SJCRH30 (cell line): ENCODE measurements around the gene AKR1C8. TPM values are rescaled to one million over a fixed set of nuclear protein-coding genes. Genes with fewer than 3 reads are reported as not detected.
"Not testable (repeated sequence)": the region's sequence is repeated elsewhere in the genome, so short reads cannot be mapped to it uniquely, and the experiment has no call there.

Experiments
- DNase-seq, 2 experiments: peaks; one replicate each; pipeline ENCODE4 v3.0.0-alpha.2; 2015 to 2020
- H3K27ac ChIP-seq: fragments of 250-450 bp; sonication (Bioruptor Pico); 2 replicates; pipeline ENCODE4 v1.5.1; 2020; ENCODE audit warnings: mild to moderate bottlenecking, moderate library complexity
- H3K27me3 ChIP-seq: fragments of 250-450 bp; sonication (Bioruptor Pico); 2 replicates; pipeline ENCODE4 v1.5.1; 2020; ENCODE audit warnings: mild to moderate bottlenecking, moderate library complexity
- H3K36me3 ChIP-seq: fragments of 250-450 bp; sonication (Bioruptor Pico); 2 replicates; pipeline ENCODE4 v1.5.1; 2020; ENCODE audit warnings: mild to moderate bottlenecking, moderate library complexity
- H3K4me1 ChIP-seq: fragments of 250-450 bp; sonication (Bioruptor Pico); 2 replicates; pipeline ENCODE4 v1.5.1; 2020; ENCODE audit warnings: mild to moderate bottlenecking, moderate library complexity
- H3K4me3 ChIP-seq: fragments of 250-450 bp; sonication (Bioruptor Pico); 2 replicates; pipeline ENCODE4 v1.5.1; 2020; ENCODE audit warnings: mild to moderate bottlenecking, moderate library complexity
- H3K9me3 ChIP-seq: fragments of 250-450 bp; sonication (Bioruptor Pico); replicated peaks from 2 replicates; pipeline ENCODE4 v1.5.1; 2020; ENCODE audit warnings: mild to moderate bottlenecking, moderate library complexity
- total RNA-seq: library from RNA; depleted of rRNA; stranded (reverse); fragments of >200 nt; shearing (Covaris generic); gene quantifications from 2 replicates; pipeline ENCODE4 v1.2.3, GENCODE V29; 2014

Gene AKR1C8
- total RNA-seq, 1 experiment from 2014 or later, result 0.10 TPM

GRCh38 chr10:5147255-5147980 is 37.5 kb downstream of the AKR1C8 start:
- H3K4me1 ChIP-seq, result no peaks in the 10 kb centered on the region
- H3K4me3 ChIP-seq, result no peak overlapping the region
- H3K9me3 ChIP-seq, result no peaks in the 10 kb centered on the region

GRCh38 chr10:5146920-5147254 is 38.1 kb downstream of the AKR1C8 start:
- no peak for DNase-seq
- no peak overlapping the region for H3K4me3 ChIP-seq
- H3K36me3 ChIP-seq, result no peaks in the 10 kb centered on the region
- H3K4me1 ChIP-seq, result no peaks in the 10 kb centered on the region
- no peak overlapping the region for H3K27ac ChIP-seq
- no peaks in the 10 kb centered on the region for H3K27me3 ChIP-seq
- H3K9me3 ChIP-seq, result no peaks in the 10 kb centered on the region

More at GRCh38 chr10:5147255-5147980, 37.5 kb downstream of the AKR1C8 start:
- H3K27me3 ChIP-seq, result no peaks in the 10 kb centered on the region
- no peak for DNase-seq
- H3K36me3 ChIP-seq, result no peaks in the 10 kb centered on the region
- H3K27ac ChIP-seq, result no peak overlapping the region

GRCh38 chr10:5143137-5143536 is 41.8 kb downstream of the AKR1C8 start:
- no peak overlapping the region for H3K27ac ChIP-seq
- no peak for DNase-seq
- no peaks in the 10 kb centered on the region for H3K27me3 ChIP-seq
- H3K4me1 ChIP-seq, result no peaks in the 10 kb centered on the region
- no peaks in the 10 kb centered on the region for H3K9me3 ChIP-seq
- H3K36me3 ChIP-seq, result no peaks in the 10 kb centered on the region
- H3K4me3 ChIP-seq, result no peak overlapping the region

GRCh38 chr10:5142199-5142598 is 42.8 kb downstream of the AKR1C8 start:
- Histone ChIP-seq H3K9me3 (no peaks in the 10 kb centered on the region), H3K4me3 (no peak overlapping the region), H3K27me3 (no peaks in the 10 kb centered on the region), H3K27ac (no peak overlapping the region), H3K36me3 (no peaks in the 10 kb centered on the region), H3K4me1 (no peaks in the 10 kb centered on the region)
- DNase-seq, result no peak

- not testable (repeated sequence) for H3K27me3 ChIP-seq, H3K4me3 ChIP-seq, H3K9me3 ChIP-seq, H3K27ac ChIP-seq, H3K4me1 ChIP-seq, DNase-seq, H3K36me3 ChIP-seq
Observed at GRCh38 chr10:5137699-5138098, 47.3 kb downstream of the AKR1C8 start.

- no peak overlapping the region for H3K4me3 ChIP-seq
Observed at GRCh38 chr10:5136468-5137087, 48.4 kb downstream of the AKR1C8 start.

GRCh38 chr10:5135581-5135980 is 49.4 kb downstream of the AKR1C8 start:
- H3K36me3 ChIP-seq, result no peaks in the 10 kb centered on the region
- H3K9me3 ChIP-seq, result no peaks in the 10 kb centered on the region
- DNase-seq, result no peak
- no peak overlapping the region for H3K27ac ChIP-seq
- no peaks in the 10 kb centered on the region for H3K4me1 ChIP-seq
- H3K27me3 ChIP-seq, result no peaks in the 10 kb centered on the region
- H3K4me3 ChIP-seq, result no peak overlapping the region

More at GRCh38 chr10:5136468-5137087, 48.4 kb downstream of the AKR1C8 start:
- Histone ChIP-seq H3K9me3 (no peaks in the 10 kb centered on the region), H3K36me3 (no peaks in the 10 kb centered on the region), H3K4me1 (no peaks in the 10 kb centered on the region), H3K27me3 (no peaks in the 10 kb centered on the region), H3K27ac (no peak overlapping the region)
- DNase-seq, result no peak

GRCh38 chr10:5125315-5126044 is 59.5 kb downstream of the AKR1C8 start:
- no peaks in the 10 kb centered on the region for H3K4me1 ChIP-seq
- no peak overlapping the region for H3K4me3 ChIP-seq
- DNase-seq, result peak in 1 of 2 experiments; percentile 13
- no peaks in the 10 kb centered on the region for H3K27me3 ChIP-seq
- no peaks in the 10 kb centered on the region for H3K9me3 ChIP-seq
- H3K27ac ChIP-seq, result no peak overlapping the region
- no peaks in the 10 kb centered on the region for H3K36me3 ChIP-seq

- no peak for DNase-seq
- no peak overlapping the region for H3K4me3 ChIP-seq
- no peaks in the 10 kb centered on the region for H3K36me3 ChIP-seq
- no peaks in the 10 kb centered on the region for H3K27me3 ChIP-seq
- H3K27ac ChIP-seq, result no peak overlapping the region
- H3K9me3 ChIP-seq, result no peaks in the 10 kb centered on the region
- no peaks in the 10 kb centered on the region for H3K4me1 ChIP-seq
Observed at GRCh38 chr10:5123886-5124285, 61.1 kb downstream of the AKR1C8 start.

- not testable (repeated sequence) for H3K36me3 ChIP-seq, H3K9me3 ChIP-seq, H3K27me3 ChIP-seq, H3K27ac ChIP-seq, H3K4me1 ChIP-seq, H3K4me3 ChIP-seq
- DNase-seq, result peak; percentile 4 to 10
Observed at GRCh38 chr10:5119997-5120396, 65.0 kb downstream of the AKR1C8 start.

- no peaks in the 10 kb centered on the region for H3K4me1 ChIP-seq
- H3K27ac ChIP-seq, result no peak overlapping the region
- H3K36me3 ChIP-seq, result no peaks in the 10 kb centered on the region
- no peaks in the 10 kb centered on the region for H3K9me3 ChIP-seq
- no peak for DNase-seq
- no peak overlapping the region for H3K4me3 ChIP-seq
- H3K27me3 ChIP-seq, result no peaks in the 10 kb centered on the region
Observed at GRCh38 chr10:5117026-5117425, 67.9 kb downstream of the AKR1C8 start.

GRCh38 chr10:5116621-5117020 is 68.3 kb downstream of the AKR1C8 start:
- no peaks in the 10 kb centered on the region for H3K27me3 ChIP-seq
- H3K9me3 ChIP-seq, result no peaks in the 10 kb centered on the region
- no peak overlapping the region for H3K4me3 ChIP-seq
- DNase-seq, result no peak
- no peak overlapping the region for H3K27ac ChIP-seq
- no peaks in the 10 kb centered on the region for H3K36me3 ChIP-seq
- no peaks in the 10 kb centered on the region for H3K4me1 ChIP-seq

GRCh38 chr10:5109861-5110260 is 75.1 kb downstream of the AKR1C8 start:
- not testable (repeated sequence) for H3K36me3 ChIP-seq, H3K27ac ChIP-seq, H3K4me3 ChIP-seq, H3K9me3 ChIP-seq, H3K27me3 ChIP-seq, H3K4me1 ChIP-seq, DNase-seq

GRCh38 chr10:5108658-5109416 is 76.1 kb downstream of the AKR1C8 start:
- Histone ChIP-seq H3K4me1 (no peaks in the 10 kb centered on the region), H3K27ac (no peak overlapping the region), H3K36me3 (no peaks in the 10 kb centered on the region)

More at GRCh38 chr10:5108658-5109416, 76.1 kb downstream of the AKR1C8 start:
- no peaks in the 10 kb centered on the region for H3K9me3 ChIP-seq
- H3K4me3 ChIP-seq, result no peak overlapping the region
- H3K27me3 ChIP-seq, result no peaks in the 10 kb centered on the region
- no peak for DNase-seq
